SK-N-SH (cell line): ENCODE data around the gene ACP6.

ENCODE experiments used
- EP300 ChIP-seq, 2 experiments: IDR thresholded peaks; 2 replicates each; pipeline versions ENCODE4 v1.4.0 to v1.6.1; 2012; ENCODE audit warnings: borderline replicate concordance in 1 of 2, low read depth in 1 of 2, low read length in 1 of 2
- EZH2phosphoT487 ChIP-seq: fragments of 200-600 bp; sonication (generic); IDR thresholded peaks from 2 replicates; pipeline ENCODE4 v1.6.1; 2017; ENCODE audit warnings: low read depth, mixed run types, mild to moderate bottlenecking, antibody characterized with exemption, moderate library complexity, borderline replicate concordance
- NRF1 ChIP-seq: IDR thresholded peaks from 2 replicates; pipeline ENCODE4 v1.6.1; 2012; ENCODE audit warnings: low read depth, mild to moderate bottlenecking, low read length
- SMC3 ChIP-seq: IDR thresholded peaks from 2 replicates; pipeline ENCODE4 v1.6.1; 2012; ENCODE audit warnings: low read depth, low read length, improper control_type of control experiment
- TAF1 ChIP-seq: IDR thresholded peaks from 2 replicates; pipeline ENCODE4 v1.6.1; 2012; ENCODE audit warnings: low read depth, mild to moderate bottlenecking, low read length, moderate library complexity, borderline replicate concordance
- TF ChIP-seq, protein P1 (sequence below): IDR thresholded peaks from 2 replicates; pipeline ENCODE4 v1.4.0; 2012; ENCODE audit warnings: low read depth
- TF ChIP-seq, protein P2 (sequence below): fragments of 200-600 bp; sonication (generic); IDR thresholded peaks from 2 replicates; pipeline ENCODE4 v1.6.1; 2017; ENCODE audit warnings: antibody characterized with exemption, mild to moderate bottlenecking, moderate library complexity

DNA sequence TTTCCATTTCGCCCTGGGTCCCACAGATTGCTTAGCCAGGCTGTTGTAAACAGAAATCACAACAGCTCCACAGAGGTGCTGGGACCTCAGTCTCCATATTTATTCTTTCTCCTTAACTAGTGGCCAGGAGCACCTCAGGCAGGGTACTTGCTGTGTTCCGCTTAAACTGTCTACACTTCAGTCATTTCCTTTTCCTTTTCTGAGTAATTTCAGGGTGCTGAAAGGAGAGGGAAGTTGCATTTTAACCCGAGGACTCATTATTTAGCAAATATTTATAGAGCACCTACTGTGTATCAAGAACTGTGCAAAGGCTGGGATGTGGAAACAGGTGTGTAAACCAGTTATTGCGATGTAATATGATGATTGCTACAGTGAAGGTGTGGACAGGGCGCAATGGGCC, 41.9 kb downstream of the ACP6 start:
- TF ChIP-seq SMC3 (no peak), TAF1 (no peak), NRF1 (no peak), EP300 (IDR thresholded peaks at IDR 0.05; ENCODE audit: borderline replicate concordance in 1 of 2, low read depth in 1 of 2, low read length in 1 of 2) (no peak), EZH2phosphoT487 (no peak)
- TF ChIP-seq, protein P1, sequence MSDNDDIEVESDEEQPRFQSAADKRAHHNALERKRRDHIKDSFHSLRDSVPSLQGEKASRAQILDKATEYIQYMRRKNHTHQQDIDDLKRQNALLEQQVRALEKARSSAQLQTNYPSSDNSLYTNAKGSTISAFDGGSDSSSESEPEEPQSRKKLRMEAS: no peak
- TF ChIP-seq, protein P2, sequence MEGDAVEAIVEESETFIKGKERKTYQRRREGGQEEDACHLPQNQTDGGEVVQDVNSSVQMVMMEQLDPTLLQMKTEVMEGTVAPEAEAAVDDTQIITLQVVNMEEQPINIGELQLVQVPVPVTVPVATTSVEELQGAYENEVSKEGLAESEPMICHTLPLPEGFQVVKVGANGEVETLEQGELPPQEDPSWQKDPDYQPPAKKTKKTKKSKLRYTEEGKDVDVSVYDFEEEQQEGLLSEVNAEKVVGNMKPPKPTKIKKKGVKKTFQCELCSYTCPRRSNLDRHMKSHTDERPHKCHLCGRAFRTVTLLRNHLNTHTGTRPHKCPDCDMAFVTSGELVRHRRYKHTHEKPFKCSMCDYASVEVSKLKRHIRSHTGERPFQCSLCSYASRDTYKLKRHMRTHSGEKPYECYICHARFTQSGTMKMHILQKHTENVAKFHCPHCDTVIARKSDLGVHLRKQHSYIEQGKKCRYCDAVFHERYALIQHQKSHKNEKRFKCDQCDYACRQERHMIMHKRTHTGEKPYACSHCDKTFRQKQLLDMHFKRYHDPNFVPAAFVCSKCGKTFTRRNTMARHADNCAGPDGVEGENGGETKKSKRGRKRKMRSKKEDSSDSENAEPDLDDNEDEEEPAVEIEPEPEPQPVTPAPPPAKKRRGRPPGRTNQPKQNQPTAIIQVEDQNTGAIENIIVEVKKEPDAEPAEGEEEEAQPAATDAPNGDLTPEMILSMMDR: no peak
